ENCODE data around the gene TNKS1BP1.
A peak's percentile ranks its signal among the peaks of the same experiment; 100 is the strongest.

The TNKS1BP1 gene

DNA sequence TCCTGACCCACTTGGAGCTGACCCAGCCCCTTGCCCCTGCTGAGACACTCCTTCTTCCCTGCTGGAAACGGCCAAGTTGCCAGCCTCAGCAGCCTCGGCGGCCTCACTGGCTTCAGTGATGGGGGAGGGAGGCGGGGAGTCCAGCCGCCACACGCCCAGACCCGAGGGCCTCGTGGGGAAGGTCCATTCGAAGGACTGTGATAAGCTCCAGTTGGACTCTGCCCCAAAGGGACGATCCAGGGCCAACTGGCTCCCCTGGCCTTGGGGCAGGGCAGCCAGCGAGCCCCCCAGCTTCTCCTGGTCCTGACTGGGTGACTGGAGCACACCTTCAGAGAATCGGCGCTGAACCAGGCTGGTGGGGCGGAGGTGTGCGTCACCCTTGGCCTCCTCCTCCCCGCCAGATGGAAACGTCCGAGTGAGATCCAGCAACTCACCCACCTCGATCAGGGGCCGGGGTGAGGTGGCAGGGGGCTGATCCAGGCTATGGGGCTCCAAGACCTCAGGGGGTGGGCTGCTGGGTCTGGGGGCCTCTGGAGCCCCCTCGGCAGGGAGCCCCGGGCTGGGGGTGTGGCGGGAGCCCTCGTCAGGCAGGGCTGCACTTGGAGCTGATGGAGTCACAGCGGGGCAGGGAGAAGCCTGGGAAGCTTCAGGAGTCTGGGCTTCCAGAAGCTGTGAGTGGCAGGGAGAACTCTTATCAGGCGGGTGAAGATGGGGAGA, 11.5 kb downstream of the TNKS1BP1 start:
- no peak for DNase-seq (ENCODE audit: low read depth in 2 of 3, low spot score in 1 of 3)

- DNase-seq (ENCODE audit: low read depth in 2 of 3, low spot score in 1 of 3): no peak
These were observed 12.2 kb downstream of the TNKS1BP1 start for GRCh38 chr11:57312511-57313021.

GRCh38 chr11:57311109-57311936, 13.4 kb downstream of the TNKS1BP1 start:
- DNase-seq (ENCODE audit: low read depth in 2 of 3, low spot score in 1 of 3): peak; percentile 65 to 66 (median 66)

DNA sequence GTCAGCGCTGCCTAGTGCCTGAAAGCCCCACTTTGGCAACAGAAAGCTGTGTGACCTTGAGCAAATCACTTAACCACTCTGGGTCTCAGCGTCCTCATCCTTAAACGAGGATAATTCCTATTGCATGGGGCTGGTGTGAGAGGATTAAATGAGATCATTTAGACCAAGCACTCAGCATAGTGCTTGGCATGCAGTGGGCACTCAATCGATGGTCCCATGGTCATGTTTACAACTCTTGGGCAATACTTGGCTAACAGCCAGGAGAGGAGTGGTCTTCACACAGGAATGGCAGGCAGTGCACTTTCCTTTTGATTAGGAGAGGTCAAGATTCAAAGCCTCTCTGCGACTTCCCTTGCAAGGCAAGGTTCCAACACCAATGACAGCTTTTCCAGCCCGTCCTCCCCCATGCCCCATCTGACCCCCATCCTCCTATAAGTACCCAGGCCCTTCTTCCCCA, 14.1 kb downstream of the TNKS1BP1 start:
- no peak for DNase-seq (ENCODE audit: low read depth in 2 of 3, low spot score in 1 of 3)

DNA sequence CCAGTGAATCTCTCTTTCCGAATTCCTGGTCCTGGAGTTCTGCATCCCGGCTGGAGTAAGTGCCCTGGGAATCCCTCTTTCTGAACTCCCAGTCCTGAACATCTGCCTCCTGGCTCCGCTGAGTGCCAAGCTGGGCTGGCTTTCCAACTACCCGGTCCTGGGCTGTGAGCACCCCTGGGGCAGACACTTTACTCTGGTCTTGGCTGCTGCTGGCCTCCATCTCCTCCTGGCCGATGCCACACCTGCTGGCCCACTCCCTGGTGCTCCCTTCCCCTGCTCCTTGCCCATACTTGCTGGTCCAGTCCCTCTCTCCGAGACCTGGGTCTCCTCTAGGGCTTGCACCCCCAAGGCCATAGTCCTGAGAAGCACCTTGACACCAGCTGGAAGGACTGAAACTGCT, 14.7 kb downstream of the TNKS1BP1 start:
- DNase-seq (ENCODE audit: low read depth in 2 of 3, low spot score in 1 of 3): no peak

- DNase-seq (ENCODE audit: low read depth in 2 of 3, low spot score in 1 of 3): no peak
These were observed 15.4 kb downstream of the TNKS1BP1 start for GRCh38 chr11:57309106-57310059.

- DNase-seq (ENCODE audit: low read depth in 2 of 3, low spot score in 1 of 3): no peak
These were observed 16.2 kb downstream of the TNKS1BP1 start for GRCh38 chr11:57308426-57309060.

DNA sequence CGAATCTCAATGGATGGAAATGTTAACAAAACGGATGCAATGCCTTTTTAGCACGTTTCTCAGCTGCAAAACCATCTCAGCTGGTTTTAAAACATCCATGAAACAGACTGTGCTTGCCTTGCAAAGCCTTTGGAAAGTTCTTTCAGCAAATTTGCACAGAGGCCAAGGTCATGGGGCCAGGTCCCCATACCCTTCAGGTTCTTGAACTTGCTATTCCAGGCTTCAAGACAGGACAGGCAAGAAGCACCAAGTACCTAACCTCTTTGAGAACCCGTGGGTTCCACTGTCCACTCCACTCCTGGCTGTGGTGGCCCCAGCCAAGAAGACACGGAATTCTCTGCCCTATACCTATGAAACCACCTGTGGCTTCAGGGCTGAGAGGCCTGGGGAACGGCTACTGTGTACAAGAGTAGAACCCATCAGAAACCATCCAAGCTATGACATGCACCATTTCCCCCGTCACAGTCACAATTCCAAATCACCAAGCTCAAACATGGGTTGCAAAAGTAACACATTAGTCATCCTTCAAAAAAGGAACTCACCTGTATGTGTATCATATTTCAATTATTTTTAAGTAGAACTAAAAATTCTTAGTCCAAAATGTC, 17.0 kb downstream of the TNKS1BP1 start:
- DNase-seq (ENCODE audit: low read depth in 2 of 3, low spot score in 1 of 3): no peak

DNA sequence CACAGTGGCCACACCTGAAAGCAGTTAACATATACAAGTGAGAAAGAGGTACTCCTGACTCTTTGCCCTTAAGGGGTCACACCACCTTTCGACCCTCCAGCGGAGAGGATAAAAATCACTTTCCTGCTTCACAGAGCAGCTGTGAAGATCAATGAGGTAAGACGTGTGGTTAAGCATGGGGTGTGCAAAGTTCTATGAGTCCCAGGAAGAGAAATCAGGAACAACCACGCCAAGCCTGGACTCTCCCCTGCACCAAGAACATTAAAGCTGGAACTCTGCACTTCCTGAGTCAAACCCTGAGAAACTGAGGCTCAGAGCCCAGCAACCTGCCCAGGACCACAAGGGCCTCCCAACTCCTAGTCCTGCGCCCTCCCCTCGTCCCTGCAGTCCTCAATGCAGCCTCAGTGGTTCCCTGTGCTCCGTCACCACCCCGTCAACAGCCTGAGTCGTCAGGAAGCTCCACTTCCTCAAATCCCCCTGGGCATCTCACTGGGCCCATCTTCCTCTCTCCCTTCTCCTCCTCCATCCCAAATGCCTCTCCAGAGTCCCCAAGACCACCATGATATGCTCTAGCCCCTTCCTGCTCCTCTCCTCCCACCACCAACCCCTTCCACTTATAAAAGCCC, 17.7 kb downstream of the TNKS1BP1 start:
- DNase-seq (ENCODE audit: low read depth in 2 of 3, low spot score in 1 of 3): no peak

DNA sequence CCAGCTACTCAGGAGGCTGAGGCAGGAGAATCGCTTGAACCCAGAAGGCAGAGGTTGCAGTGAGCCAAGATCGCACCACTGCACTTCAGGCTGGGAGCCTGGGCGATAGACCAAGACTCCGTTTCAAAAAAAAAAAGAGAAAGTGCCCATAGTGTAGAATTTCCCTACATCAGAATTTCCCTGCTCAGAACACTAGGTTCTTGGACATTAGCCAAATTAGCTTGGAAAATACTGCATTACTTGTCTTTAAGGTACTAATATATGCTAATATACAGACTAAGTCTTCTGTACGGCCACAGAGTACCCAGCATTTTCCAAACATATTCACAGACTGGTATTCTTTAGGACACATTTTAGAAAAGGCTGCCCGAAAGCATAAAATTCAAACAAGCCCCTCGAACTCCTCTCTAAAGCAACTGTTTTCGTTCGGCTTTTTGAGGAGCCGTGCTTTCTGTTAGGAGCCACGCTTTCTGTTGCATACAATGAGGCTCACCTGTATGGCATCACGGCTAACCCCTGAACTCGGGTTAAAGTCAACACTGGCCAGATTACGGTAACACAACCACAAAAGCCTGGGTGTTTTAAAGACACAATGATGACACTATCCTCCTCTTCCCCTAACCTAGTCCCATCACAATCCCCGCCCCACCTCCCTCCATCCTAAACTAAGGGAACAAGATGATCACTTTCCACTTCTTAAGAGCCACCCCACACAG, 18.4 kb downstream of the TNKS1BP1 start:
- no peak for DNase-seq (ENCODE audit: low read depth in 2 of 3, low spot score in 1 of 3)

DNA sequence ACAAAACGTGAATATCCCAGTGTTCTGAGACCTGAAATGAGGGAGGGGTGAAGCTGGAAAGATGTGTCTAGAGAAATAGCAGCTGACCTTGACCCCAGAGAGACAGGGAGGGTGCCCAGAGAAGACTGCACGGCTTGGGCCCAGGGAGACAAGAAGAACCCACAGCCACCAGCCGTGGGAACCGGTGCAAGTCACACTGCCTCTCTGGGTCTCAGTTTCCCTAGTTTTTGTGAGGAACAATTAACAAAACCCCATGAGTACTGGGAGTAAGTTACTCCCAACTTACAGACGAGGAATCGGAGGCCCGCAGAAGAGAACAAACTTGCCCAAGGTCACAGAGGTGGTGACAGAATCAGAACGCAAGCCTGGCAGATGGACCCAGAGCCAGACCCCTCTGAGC, 19.2 kb downstream of the TNKS1BP1 start:
- DNase-seq (ENCODE audit: low read depth in 2 of 3, low spot score in 1 of 3): no peak

DNA sequence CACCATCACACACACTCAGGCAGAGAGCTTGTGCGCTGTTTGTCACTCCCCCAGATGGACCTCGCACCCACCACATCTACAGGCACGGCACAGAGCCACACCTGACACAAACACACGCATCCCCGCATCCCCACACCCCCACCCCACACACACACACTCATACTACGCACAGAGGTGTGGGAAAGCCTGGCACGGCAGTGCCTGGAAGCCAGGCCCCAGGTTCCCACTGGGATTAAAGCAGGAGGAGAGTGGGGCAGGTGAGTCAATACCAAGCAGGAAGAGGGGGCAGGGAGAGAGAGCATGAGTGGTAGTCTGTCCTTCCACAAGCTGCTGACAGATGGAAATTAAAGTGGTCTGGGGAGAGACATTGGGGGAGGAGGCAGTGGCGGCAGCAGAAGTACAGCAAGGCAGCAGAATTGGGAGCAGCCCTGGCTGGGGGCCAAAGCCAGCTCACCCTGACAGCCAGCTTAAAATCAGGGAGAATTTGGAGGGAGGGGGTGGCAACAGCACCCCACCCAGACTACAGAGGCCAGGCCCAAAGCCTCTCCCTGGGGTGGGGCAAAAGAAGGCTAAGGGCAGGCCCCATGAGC, 20.7 kb downstream of the TNKS1BP1 start:
- no peak for DNase-seq (ENCODE audit: low read depth in 2 of 3, low spot score in 1 of 3)

DNA sequence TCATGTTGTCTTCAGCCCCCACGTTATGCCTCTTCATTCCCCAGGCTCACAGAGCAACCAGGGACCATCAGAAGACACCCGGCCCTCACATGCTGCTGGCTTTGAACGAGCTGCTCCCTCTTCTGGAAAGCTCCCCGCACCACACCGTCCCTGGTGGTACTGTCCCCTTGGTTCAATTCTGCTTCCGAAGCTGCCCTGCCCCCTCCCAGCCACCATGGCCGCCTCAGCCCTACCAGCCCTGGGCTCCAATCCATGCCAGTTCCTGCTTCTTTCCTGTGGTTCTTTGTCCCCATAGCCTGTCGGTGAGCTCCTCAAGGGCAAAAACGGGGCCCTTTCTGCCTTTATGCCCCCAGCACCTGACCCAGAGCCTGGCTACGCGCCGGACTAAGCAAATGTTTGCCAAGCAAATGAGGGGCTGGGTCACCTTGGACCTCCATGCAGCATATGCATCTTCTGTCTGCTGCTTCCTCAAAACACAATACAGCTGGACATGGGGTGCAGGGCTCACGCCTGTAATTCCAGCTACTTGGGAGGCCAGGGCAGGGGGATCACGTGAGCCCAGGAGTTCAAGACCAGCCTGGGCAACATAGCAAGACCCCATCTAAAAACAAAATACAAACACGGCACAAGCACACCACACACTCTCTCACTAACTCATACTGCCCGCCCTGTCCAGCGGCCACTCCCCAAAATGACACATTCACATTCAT, 21.3 kb downstream of the TNKS1BP1 start:
- DNase-seq (ENCODE audit: low read depth in 2 of 3, low spot score in 1 of 3): no peak

DNA sequence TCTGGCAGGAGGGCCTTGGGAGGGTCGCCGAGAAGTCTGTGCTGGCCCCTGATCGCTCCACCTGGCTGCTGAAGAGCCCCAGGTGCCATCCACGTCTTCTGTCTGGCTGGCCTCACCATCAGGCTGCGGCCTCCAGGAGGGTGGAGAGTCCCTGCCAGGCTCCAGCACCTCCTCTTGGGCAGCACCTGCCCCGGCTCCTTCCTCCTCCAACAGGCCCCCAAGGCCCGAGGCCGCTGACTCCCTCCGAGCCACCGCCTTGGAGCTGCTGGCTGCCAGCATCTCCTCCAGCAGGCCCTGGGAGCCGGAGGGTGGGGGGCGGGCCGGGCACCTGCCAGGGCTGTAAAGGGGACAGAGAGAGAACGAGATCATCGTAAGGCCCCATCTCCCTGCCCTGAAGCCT, 22.3 kb downstream of the TNKS1BP1 start:
- no peak for DNase-seq (ENCODE audit: low read depth in 2 of 3, low spot score in 1 of 3)

DNA sequence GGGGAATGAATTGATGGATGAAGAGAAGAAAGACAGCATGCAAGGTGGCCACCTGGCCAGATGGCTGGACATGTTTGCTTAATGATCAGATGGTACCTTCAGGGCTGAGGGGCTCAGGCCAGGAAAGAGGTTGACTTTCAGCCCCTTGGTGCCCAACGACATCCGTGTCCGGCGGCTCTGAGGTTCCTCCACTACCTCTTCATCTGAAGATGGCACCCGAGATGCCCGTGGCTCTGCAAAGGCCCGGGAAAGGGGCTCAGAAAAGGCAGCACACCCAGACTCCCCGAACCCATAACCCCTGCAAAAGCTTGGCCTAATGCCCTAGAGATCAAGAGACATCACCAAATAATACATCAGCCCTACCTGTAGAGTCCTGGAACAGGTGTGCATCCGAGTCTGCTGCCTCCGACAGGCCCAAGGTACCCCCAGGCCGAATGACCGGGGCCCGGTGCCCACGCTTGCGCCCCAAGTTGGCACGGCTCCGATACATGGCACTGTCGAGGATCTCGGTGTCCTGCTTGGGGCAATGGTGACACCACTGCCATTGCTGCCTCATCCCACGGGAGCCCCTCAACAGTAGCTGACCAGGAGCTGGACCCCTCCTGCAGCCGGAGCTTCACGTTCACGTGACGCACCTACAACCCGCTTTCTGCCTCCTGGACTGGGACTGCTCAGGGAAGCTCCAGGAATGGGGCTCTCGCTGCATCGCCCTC, 22.9 kb downstream of the TNKS1BP1 start:
- DNase-seq (ENCODE audit: low read depth in 2 of 3, low spot score in 1 of 3): no peak

- DNase-seq (ENCODE audit: low read depth in 2 of 3, low spot score in 1 of 3): no peak
These were observed 24.0 kb downstream of the TNKS1BP1 start for GRCh38 chr11:57300785-57301184.

DNA sequence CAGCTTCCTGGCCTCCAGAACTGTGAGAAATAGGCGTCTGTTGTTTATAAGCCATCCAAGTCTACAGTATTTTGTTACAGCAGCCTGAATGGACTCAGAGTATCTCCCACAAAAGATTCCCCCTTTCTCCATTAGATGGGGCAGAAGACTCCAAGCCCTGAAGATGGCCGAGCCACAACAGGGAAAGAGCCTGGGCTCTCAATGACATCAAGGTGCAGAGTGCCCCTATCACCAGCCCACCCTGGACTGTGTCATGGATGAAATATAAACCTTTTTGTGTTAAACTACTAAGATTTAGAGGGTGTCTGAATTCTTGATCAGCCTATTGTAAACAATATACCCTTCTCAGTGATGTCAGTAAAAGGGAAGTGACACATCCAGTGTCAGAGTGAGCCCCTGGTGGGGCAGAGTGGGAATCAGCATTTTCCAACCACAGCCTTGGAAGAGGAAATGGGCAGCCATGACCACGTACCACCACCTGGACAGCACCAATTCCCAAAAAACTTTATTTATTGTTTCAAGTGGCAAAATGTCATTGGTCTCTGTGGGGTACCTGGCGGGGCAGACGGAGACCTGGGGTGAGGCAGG, 25.5 kb downstream of the TNKS1BP1 start:
- DNase-seq (ENCODE audit: low read depth in 2 of 3, low spot score in 1 of 3): no peak
